Lower leg skin (tissue), 3 donors: ENCODE measurements around the gene RAB11FIP3.

ENCODE experiments used
- CTCF ChIP-seq, 3 donors: fragments of 450-650 bp; IDR thresholded peaks; one replicate each; pipeline ENCODE4 v1.5.1; 2016; ENCODE audit warnings: antibody characterized with exemption in 3 of 3, mild to moderate bottlenecking in 3 of 3, moderate library complexity in 2 of 3
- POLR2A ChIP-seq, 2 donors: fragments of 450-650 bp; IDR thresholded peaks; one replicate each; pipeline ENCODE4 v1.6.1; 2016 to 2017; ENCODE audit warnings: antibody characterized with exemption in 2 of 2, mild to moderate bottlenecking in 1 of 2, moderate library complexity in 1 of 2

GRCh38 chr16:512802-513201, 87.4 kb downstream of the RAB11FIP3 start:
- no peak for TF ChIP-seq CTCF (IDR thresholded peaks at IDR 0.05)
- TF ChIP-seq POLR2A (IDR thresholded peaks at IDR 0.05), result no peak
